ENCODE data around the gene HEXD. TPM values are rescaled to one million over a fixed set of nuclear protein-coding genes. Genes with fewer than 3 reads are reported as not detected.
A peak's percentile ranks its signal among the peaks of the same experiment; 100 is the strongest.

Gene HEXD
- total and polyA plus RNA-seq, 10 of the 15 experiments (the other 5 are each of a cell fraction or from before 2014, with no cell fraction given): 1.6 to 24.2 (median 7.0) TPM

DNA sequence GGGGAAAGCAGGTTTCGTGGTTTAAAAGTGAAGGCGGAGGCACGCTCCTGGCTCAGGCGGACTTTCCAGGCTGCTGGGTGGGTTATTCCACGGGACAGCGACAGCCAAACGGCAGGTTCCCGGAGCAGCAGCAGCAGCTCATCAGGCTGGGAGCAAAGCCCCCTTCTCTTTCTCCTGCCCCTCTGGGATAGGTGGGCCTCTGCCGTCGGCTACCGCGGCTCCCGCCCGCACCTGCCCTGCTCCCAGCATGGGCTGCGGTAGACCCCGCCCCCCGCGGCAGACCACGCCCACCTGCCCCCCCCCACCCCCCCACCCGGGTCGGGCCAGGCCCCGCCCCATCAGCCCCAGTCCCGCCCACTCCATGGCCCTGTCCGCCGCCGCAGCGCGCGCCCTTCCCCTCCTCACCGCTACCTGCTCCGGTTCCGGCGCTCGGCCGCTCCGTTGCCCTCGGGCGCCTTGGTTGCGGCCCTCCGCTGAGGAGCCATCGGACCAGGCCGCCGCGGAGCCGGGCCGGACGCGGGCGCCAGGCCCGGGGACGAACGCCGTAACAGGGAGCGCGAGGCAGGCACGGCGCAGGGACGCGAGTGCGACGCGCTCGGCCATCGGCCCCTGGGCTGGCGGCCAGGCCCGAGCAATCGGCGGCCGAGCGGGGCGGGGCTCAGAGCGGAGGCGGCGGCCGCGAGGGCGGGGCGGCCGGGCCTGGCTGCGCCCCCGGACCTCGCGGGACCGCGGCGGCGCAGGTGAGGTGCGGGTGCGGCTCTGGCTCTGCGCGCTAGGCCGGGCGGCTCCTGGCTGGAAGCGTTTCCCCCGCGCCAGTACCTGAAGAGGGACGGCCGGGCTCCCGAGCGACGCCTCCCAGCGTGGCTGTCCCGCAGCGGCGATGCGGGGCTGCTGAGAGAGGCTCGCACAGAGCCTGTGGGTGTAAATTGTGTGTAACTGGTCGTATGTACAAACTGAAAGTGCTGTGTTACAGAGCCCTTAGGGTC, at the start of gene HEXD, which contains the start of gene OGFOD3 (continued):
- no peak for TF ChIP-seq BMI1 (IDR thresholded peaks at IDR 0.05; ENCODE audit: borderline replicate concordance)
- TF ChIP-seq BACH1 (IDR thresholded peaks at IDR 0.05; ENCODE audit: borderline replicate concordance): peak; percentile 90
- TF ChIP-seq, protein P1, sequence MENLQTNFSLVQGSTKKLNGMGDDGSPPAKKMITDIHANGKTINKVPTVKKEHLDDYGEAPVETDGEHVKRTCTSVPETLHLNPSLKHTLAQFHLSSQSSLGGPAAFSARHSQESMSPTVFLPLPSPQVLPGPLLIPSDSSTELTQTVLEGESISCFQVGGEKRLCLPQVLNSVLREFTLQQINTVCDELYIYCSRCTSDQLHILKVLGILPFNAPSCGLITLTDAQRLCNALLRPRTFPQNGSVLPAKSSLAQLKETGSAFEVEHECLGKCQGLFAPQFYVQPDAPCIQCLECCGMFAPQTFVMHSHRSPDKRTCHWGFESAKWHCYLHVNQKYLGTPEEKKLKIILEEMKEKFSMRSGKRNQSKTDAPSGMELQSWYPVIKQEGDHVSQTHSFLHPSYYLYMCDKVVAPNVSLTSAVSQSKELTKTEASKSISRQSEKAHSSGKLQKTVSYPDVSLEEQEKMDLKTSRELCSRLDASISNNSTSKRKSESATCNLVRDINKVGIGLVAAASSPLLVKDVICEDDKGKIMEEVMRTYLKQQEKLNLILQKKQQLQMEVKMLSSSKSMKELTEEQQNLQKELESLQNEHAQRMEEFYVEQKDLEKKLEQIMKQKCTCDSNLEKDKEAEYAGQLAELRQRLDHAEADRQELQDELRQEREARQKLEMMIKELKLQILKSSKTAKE (IDR thresholded peaks at IDR 0.05; ENCODE audit: low read depth, poor library complexity, severe bottlenecking): no peak
- no peak for TF ChIP-seq ETV6 (conservative IDR thresholded peaks at IDR 0.05 in 1 of 2, IDR thresholded peaks at IDR 0.05 in 1 of 2; ENCODE audit: borderline replicate concordance in 1 of 2, low read depth in 1 of 2)
- TF ChIP-seq PML (IDR thresholded peaks at IDR 0.05; ENCODE audit: low read length): 0 out of 2 replicates have a peak, but pooled peaks have one; percentile 34
- no peak for TF ChIP-seq JUND (IDR thresholded peaks at IDR 0.05; ENCODE audit: low read depth, low read length)
- TF ChIP-seq SIX5 (IDR thresholded peaks at IDR 0.05; ENCODE audit: low read depth, low read length, severe bottlenecking): peak; percentile 67
- TF ChIP-seq SREBF1 (IDR thresholded peaks at IDR 0.05; ENCODE audit: low read length): no peak
- no peak for TF ChIP-seq SMC3 (IDR thresholded peaks at IDR 0.05; ENCODE audit: borderline replicate concordance, low read length)
- TF ChIP-seq, protein P2, sequence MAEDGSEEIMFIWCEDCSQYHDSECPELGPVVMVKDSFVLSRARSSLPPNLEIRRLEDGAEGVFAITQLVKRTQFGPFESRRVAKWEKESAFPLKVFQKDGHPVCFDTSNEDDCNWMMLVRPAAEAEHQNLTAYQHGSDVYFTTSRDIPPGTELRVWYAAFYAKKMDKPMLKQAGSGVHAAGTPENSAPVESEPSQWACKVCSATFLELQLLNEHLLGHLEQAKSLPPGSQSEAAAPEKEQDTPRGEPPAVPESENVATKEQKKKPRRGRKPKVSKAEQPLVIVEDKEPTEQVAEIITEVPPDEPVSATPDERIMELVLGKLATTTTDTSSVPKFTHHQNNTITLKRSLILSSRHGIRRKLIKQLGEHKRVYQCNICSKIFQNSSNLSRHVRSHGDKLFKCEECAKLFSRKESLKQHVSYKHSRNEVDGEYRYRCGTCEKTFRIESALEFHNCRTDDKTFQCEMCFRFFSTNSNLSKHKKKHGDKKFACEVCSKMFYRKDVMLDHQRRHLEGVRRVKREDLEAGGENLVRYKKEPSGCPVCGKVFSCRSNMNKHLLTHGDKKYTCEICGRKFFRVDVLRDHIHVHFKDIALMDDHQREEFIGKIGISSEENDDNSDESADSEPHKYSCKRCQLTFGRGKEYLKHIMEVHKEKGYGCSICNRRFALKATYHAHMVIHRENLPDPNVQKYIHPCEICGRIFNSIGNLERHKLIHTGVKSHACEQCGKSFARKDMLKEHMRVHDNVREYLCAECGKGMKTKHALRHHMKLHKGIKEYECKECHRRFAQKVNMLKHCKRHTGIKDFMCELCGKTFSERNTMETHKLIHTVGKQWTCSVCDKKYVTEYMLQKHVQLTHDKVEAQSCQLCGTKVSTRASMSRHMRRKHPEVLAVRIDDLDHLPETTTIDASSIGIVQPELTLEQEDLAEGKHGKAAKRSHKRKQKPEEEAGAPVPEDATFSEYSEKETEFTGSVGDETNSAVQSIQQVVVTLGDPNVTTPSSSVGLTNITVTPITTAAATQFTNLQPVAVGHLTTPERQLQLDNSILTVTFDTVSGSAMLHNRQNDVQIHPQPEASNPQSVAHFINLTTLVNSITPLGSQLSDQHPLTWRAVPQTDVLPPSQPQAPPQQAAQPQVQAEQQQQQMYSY (CRISPR knock-in tag; IDR thresholded peaks at IDR 0.05): no peak
- TF ChIP-seq ASH2L (IDR thresholded peaks at IDR 0.05; ENCODE audit: borderline replicate concordance, low read depth): no peak
- peak; percentile 83 for TF ChIP-seq RELA (IDR thresholded peaks at IDR 0.05; ENCODE audit: borderline replicate concordance, partially characterized antibody)
- no peak for TF ChIP-seq SUPT20H (IDR thresholded peaks at IDR 0.05; ENCODE audit: borderline replicate concordance, control insufficient read depth, low read depth, low read length)
- TF ChIP-seq, protein P3, sequence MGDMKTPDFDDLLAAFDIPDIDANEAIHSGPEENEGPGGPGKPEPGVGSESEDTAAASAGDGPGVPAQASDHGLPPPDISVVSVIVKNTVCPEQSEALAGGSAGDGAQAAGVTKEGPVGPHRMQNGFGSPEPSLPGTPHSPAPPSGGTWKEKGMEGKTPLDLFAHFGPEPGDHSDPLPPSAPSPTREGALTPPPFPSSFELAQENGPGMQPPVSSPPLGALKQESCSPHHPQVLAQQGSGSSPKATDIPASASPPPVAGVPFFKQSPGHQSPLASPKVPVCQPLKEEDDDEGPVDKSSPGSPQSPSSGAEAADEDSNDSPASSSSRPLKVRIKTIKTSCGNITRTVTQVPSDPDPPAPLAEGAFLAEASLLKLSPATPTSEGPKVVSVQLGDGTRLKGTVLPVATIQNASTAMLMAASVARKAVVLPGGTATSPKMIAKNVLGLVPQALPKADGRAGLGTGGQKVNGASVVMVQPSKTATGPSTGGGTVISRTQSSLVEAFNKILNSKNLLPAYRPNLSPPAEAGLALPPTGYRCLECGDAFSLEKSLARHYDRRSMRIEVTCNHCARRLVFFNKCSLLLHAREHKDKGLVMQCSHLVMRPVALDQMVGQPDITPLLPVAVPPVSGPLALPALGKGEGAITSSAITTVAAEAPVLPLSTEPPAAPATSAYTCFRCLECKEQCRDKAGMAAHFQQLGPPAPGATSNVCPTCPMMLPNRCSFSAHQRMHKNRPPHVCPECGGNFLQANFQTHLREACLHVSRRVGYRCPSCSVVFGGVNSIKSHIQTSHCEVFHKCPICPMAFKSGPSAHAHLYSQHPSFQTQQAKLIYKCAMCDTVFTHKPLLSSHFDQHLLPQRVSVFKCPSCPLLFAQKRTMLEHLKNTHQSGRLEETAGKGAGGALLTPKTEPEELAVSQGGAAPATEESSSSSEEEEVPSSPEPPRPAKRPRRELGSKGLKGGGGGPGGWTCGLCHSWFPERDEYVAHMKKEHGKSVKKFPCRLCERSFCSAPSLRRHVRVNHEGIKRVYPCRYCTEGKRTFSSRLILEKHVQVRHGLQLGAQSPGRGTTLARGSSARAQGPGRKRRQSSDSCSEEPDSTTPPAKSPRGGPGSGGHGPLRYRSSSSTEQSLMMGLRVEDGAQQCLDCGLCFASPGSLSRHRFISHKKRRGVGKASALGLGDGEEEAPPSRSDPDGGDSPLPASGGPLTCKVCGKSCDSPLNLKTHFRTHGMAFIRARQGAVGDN (IDR thresholded peaks at IDR 0.05): peak; percentile 79
- TF ChIP-seq NFYB (IDR thresholded peaks at IDR 0.05; ENCODE audit: insufficient read depth, low read depth, low read length): no peak
- TF ChIP-seq JUNB (IDR thresholded peaks at IDR 0.05): no peak
- peak; percentile 83 for TF ChIP-seq TAF1 (IDR thresholded peaks at IDR 0.05; ENCODE audit: borderline replicate concordance, low read depth, low read length)
- TF ChIP-seq RAD21 (IDR thresholded peaks at IDR 0.05; ENCODE audit: insufficient read depth, low read depth, low read length): no peak
- peak; percentile 58; the same call in 1 of the 2 replicates for TF ChIP-seq POLR2AphosphoS5 (IDR thresholded peaks at IDR 0.05; ENCODE audit: low read length)

Data from GM12878 (cell line).